ENCODE data around the gene GIN1.
A peak's percentile ranks its signal among the peaks of the same experiment; 100 is the strongest.
"Not testable (repeated sequence)": the region's sequence is repeated elsewhere in the genome, so short reads cannot be mapped to it uniquely, and the experiment has no call there.

GIN1 gene

GRCh38 chr5:103119765-103120606 is at the start of gene GIN1, which contains the start of gene PPIP5K2:
Gene GIN1 (minus strand): TSS chr5:103120138. CDS start chr5:103108707, 11,431 bp downstream.
Gene PPIP5K2 (plus strand): TSS chr5:103120301. CDS start chr5:103129590, 9,289 bp downstream.
- DNase-seq (ENCODE audit: low read depth in 1 of 2, low spot score in 1 of 2), result peak; percentile 94 to 95

- DNase-seq (ENCODE audit: low read depth in 1 of 2, low spot score in 1 of 2), result no peak
Observed at GRCh38 chr5:103166706-103167105, 46.8 kb upstream of the GIN1 start.

GRCh38 chr5:103151156-103151555 is 31.2 kb upstream of the GIN1 start:
- no peak for DNase-seq (ENCODE audit: low read depth in 1 of 2, low spot score in 1 of 2)

- no peak for DNase-seq (ENCODE audit: low read depth in 1 of 2, low spot score in 1 of 2)
Observed at GRCh38 chr5:103148213-103148612, 28.3 kb upstream of the GIN1 start.

GRCh38 chr5:103145196-103145595 is 25.3 kb upstream of the GIN1 start:
- DNase-seq (ENCODE audit: low read depth in 1 of 2, low spot score in 1 of 2), result no peak

- not testable (repeated sequence) for DNase-seq (ENCODE audit: low read depth in 1 of 2, low spot score in 1 of 2)
Observed at GRCh38 chr5:103142132-103142531, 22.2 kb upstream of the GIN1 start.

- DNase-seq (ENCODE audit: low read depth in 1 of 2, low spot score in 1 of 2), result peak; percentile 61
Observed at GRCh38 chr5:103139264-103139865, 19.4 kb upstream of the GIN1 start.

GRCh38 chr5:103138202-103138690 is 18.3 kb upstream of the GIN1 start:
- DNase-seq (ENCODE audit: low read depth in 1 of 2, low spot score in 1 of 2), result no peak

GRCh38 chr5:103135461-103135860 is 15.5 kb upstream of the GIN1 start:
- DNase-seq (ENCODE audit: low read depth in 1 of 2, low spot score in 1 of 2), result no peak

GRCh38 chr5:103133231-103133630 is 13.3 kb upstream of the GIN1 start:
- no peak for DNase-seq (ENCODE audit: low read depth in 1 of 2, low spot score in 1 of 2)

- DNase-seq (ENCODE audit: low read depth in 1 of 2, low spot score in 1 of 2), result no peak
Observed at GRCh38 chr5:103132684-103133083, 12.7 kb upstream of the GIN1 start.

GRCh38 chr5:103128202-103128601 is 8.3 kb upstream of the GIN1 start:
- DNase-seq (ENCODE audit: low read depth in 1 of 2, low spot score in 1 of 2), result no peak

- DNase-seq (ENCODE audit: low read depth in 1 of 2, low spot score in 1 of 2), result no peak
Observed at GRCh38 chr5:103127292-103127817, 7.4 kb upstream of the GIN1 start.

GRCh38 chr5:103126557-103126956 is 6.6 kb upstream of the GIN1 start:
- DNase-seq (ENCODE audit: low read depth in 1 of 2, low spot score in 1 of 2), result no peak

GRCh38 chr5:103122242-103122641 is 2.3 kb upstream of the GIN1 start:
- DNase-seq (ENCODE audit: low read depth in 1 of 2, low spot score in 1 of 2), result no peak

- no peak for DNase-seq (ENCODE audit: low read depth in 1 of 2, low spot score in 1 of 2)
Observed at GRCh38 chr5:103120607-103121200, 766 bp upstream of the GIN1 start.

GRCh38 chr5:103119070-103119764 is 721 bp downstream of the GIN1 start:
- no peak for DNase-seq (ENCODE audit: low read depth in 1 of 2, low spot score in 1 of 2)

GRCh38 chr5:103117471-103117991 is 2.4 kb downstream of the GIN1 start:
- DNase-seq (ENCODE audit: low read depth in 1 of 2, low spot score in 1 of 2), result no peak

- DNase-seq (ENCODE audit: low read depth in 1 of 2, low spot score in 1 of 2), result no peak
Observed at GRCh38 chr5:103114440-103114839, 5.5 kb downstream of the GIN1 start.

GRCh38 chr5:103112910-103113309 is 7.0 kb downstream of the GIN1 start:
- DNase-seq (ENCODE audit: low read depth in 1 of 2, low spot score in 1 of 2), result no peak

GRCh38 chr5:103111468-103111867 is 8.5 kb downstream of the GIN1 start:
- DNase-seq (ENCODE audit: low read depth in 1 of 2, low spot score in 1 of 2), result no peak

Data from activated T-helper 1 cell treated with anti-CD3 and anti-CD28 coated beads, Interleukin-2, amount 50 U/mL, for 16 hours (primary cell).